ENCODE results near the gene IPO9. TPM values are rescaled to one million over a fixed set of nuclear protein-coding genes. Genes with fewer than 3 reads are reported as not detected.
"Not testable (repeated sequence)": the region's sequence is repeated elsewhere in the genome, so short reads cannot be mapped to it uniquely, and the experiment has no call there.

The IPO9 gene
- total RNA-seq, 4 donors from 2014 or later: 2.0 to 13.0 (median 7.9) TPM

DNA sequence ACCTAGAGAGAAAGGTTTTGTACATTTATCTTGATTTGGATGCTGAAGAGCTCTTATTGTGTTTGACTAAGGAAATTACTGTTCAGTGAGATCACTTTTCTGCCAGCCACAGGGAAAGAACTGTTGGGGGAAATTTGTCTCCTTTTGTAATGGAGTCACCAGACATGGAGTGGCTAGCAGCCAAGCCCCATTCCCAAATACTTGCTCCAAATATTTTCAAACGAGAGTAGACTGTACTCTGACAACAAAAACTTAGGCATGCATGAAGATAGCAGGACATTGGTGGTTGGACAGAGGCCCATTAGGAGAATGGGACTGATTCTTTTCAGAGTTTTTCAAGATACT lies 21.1 kb downstream of the IPO9 start:
- Histone ChIP-seq H3K36me3 (peaks cover 0 to 52% (median 17%) of the 10 kb centered on the region in 4 donors), H3K4me1 (no peaks in the 10 kb centered on the region), H3K9me3 (no peaks in the 10 kb centered on the region), H3K4me3 (no peak overlapping the region), H3K27ac (peak overlapping the region in 2 of 4 donors; percentile 7 to 32), H3K27me3 (no peaks in the 10 kb centered on the region)
- in situ Hi-C loops (cut with MboI; ENCODE audit: low pct_ligation_motif_present in 1 of 4, low pct_unique_long_range_greater_than_20kb in 1 of 4, low sequenced_read_pairs in 3 of 4) (loop anchor here in 1 of 4 donors (25.0 kb wide), 1 partner anchor 287 kb away; the partner anchor contains the start of gene ARL8A), intact Hi-C loops (cut with DNase I; ENCODE audit: low total_unique reads) (no loop called here)
- no peak for DNase-seq
- 45 to 50% methylated on average over 1 of the region's 1 CpG for WGBS, 2 donors (ENCODE audit: low coverage in 1 of 2)
- TF ChIP-seq EP300 (IDR thresholded peaks at IDR 0.05; ENCODE audit: low read depth) (no peak), POLR2A (IDR thresholded peaks at IDR 0.05) (no peak), POLR2AphosphoS5 (IDR thresholded peaks at IDR 0.05) (no peak)
- TF ChIP-seq, protein P1, sequence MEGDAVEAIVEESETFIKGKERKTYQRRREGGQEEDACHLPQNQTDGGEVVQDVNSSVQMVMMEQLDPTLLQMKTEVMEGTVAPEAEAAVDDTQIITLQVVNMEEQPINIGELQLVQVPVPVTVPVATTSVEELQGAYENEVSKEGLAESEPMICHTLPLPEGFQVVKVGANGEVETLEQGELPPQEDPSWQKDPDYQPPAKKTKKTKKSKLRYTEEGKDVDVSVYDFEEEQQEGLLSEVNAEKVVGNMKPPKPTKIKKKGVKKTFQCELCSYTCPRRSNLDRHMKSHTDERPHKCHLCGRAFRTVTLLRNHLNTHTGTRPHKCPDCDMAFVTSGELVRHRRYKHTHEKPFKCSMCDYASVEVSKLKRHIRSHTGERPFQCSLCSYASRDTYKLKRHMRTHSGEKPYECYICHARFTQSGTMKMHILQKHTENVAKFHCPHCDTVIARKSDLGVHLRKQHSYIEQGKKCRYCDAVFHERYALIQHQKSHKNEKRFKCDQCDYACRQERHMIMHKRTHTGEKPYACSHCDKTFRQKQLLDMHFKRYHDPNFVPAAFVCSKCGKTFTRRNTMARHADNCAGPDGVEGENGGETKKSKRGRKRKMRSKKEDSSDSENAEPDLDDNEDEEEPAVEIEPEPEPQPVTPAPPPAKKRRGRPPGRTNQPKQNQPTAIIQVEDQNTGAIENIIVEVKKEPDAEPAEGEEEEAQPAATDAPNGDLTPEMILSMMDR (IDR thresholded peaks at IDR 0.05): no peak

DNA sequence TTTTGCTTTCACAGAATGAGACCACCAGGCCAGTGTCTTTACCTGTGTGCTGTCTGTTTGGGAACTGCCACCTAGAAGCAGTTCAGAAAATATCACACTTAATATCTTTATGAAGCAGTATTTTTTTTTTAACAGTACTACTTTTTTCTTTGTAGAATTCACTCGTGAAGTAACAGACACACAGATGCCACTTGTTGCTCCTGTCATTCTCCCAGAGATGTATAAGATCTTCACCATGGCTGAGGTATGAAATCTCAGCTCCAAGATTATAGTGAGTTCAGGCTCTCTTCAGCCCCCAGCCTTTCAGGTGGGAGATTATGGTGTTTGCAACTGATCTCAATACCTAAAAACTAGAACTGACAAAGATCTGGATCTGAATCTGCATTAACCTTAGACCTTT lies 23.0 kb downstream of the IPO9 start:
- 92 to 97% methylated on average over 1 of the region's 1 CpG for WGBS, 2 donors (ENCODE audit: low coverage in 1 of 2)
- intact Hi-C loops (cut with DNase I; ENCODE audit: low total_unique reads): no loop called here
- Histone ChIP-seq H3K27me3 (no peaks in the 10 kb centered on the region), H3K4me1 (no peaks in the 10 kb centered on the region), H3K27ac (no peak overlapping the region), H3K36me3 (peaks cover 0 to 68% (median 27%) of the 10 kb centered on the region in 4 donors), H3K4me3 (no peak overlapping the region), H3K9me3 (no peaks in the 10 kb centered on the region)
- in situ Hi-C loops (cut with MboI; ENCODE audit: low pct_ligation_motif_present in 1 of 4, low pct_unique_long_range_greater_than_20kb in 1 of 4, low sequenced_read_pairs in 3 of 4): loop anchor here in 1 of 4 donors (25.0 kb wide), 1 partner anchor 285 kb away; the partner anchor contains the start of gene ARL8A
- no peak for DNase-seq
- TF ChIP-seq, protein P1 (IDR thresholded peaks at IDR 0.05): no peak
- TF ChIP-seq POLR2A (IDR thresholded peaks at IDR 0.05) (no peak), POLR2AphosphoS5 (IDR thresholded peaks at IDR 0.05) (no peak), EP300 (IDR thresholded peaks at IDR 0.05; ENCODE audit: low read depth) (no peak)

DNA sequence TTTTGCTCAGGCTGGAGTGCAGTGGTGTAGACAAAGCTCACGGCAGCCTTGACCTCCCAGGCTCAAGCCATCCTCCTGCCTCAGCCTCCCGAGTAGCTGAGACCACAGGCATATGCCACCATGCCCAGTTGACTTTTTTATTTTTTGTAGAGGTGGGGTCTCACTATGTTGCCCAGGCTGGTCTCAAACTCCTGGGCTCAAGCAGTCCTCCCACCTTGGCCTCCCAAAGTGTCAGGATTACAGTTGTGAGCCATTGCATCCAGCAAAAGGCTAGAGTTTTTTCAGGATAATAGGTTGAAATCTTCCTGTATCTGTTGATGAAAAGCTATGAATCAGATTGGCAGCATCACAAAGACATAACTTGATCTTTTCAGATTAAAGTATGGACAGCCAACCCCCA lies 27.8 kb downstream of the IPO9 start:
- H3K36me3 ChIP-seq: peaks cover 0 to 66% (median 27%) of the 10 kb centered on the region in 4 donors

DNA sequence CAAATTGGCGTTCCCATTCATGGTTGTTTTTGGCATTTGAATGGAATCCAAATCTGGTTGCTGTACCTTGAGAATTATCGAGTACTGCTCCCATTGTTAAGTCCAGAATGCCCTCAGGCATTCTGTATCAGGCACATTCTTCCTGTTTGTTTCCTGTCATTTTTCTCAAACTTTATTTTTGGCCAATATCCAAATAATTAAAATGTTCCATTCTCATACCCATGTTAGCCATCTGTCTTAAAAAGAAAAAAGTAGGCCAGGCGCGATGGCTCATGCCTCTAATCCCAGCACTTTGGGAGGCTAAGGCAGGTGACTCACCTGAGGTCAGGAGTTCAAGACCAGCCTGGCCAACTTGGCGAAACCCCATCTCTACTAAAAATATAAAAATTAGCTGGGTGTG lies 30.5 kb downstream of the IPO9 start:
- WGBS, 2 donors (ENCODE audit: low coverage in 1 of 2): 92 to 98% methylated on average over 4 to 5 of the region's 5 CpGs
- Histone ChIP-seq H3K9me3 (no peaks in the 10 kb centered on the region), H3K4me3 (no peak overlapping the region), H3K27me3 (no peaks in the 10 kb centered on the region), H3K27ac (no peak overlapping the region), H3K4me1 (no peaks in the 10 kb centered on the region), H3K36me3 (peaks cover 0 to 61% (median 16%) of the 10 kb centered on the region in 4 donors)
- TF ChIP-seq EP300 (IDR thresholded peaks at IDR 0.05; ENCODE audit: low read depth): no peak
- TF ChIP-seq, protein P1 (IDR thresholded peaks at IDR 0.05): no peak
- TF ChIP-seq POLR2A (IDR thresholded peaks at IDR 0.05): no peak
- TF ChIP-seq POLR2AphosphoS5 (IDR thresholded peaks at IDR 0.05): no peak
- intact Hi-C loops (cut with DNase I; ENCODE audit: low total_unique reads): no loop called here
- in situ Hi-C loops (cut with MboI; ENCODE audit: low pct_ligation_motif_present in 1 of 4, low pct_unique_long_range_greater_than_20kb in 1 of 4, low sequenced_read_pairs in 3 of 4): loop anchor here in 1 of 4 donors (25.0 kb wide), 1 partner anchor 278 kb away; the partner anchor contains the start of gene ARL8A
- DNase-seq: no peak

More for the DNA sequence above, 27.8 kb downstream of the IPO9 start:
- H3K27ac ChIP-seq; H3K4me3 ChIP-seq; H3K9me3 ChIP-seq; H3K4me1 ChIP-seq; H3K27me3 ChIP-seq; intact Hi-C loops (cut with DNase I; ENCODE audit: low total_unique reads); DNase-seq: not testable (repeated sequence)
- in situ Hi-C loops (cut with MboI; ENCODE audit: low pct_ligation_motif_present in 1 of 4, low pct_unique_long_range_greater_than_20kb in 1 of 4, low sequenced_read_pairs in 3 of 4): loop anchor here in 1 of 4 donors (25.0 kb wide), 1 partner anchor 281 kb away; the partner anchor contains the start of gene ARL8A
- 100% methylated on average over 2 of the region's 2 CpGs for WGBS, 2 donors (ENCODE audit: low coverage in 1 of 2)

DNA sequence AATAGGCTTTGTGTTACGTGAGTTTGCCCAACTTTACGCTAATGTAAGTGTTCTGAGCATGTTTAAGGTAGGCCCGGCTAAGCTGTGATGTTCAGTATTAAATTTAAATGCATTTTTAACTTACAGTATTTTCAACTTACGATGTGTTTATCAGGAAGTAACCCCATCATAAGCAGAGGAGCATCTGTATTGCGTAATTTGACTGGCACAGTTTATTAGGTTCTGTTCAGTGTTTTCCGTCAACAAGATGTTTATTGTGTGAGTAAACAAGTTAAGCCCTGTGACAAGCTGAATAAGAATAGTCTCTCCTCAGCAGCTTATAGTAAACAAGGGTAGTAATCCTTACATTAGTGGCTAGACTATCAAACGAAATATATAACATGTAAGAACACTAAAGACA lies 32.5 kb downstream of the IPO9 start:
- in situ Hi-C loops (cut with MboI; ENCODE audit: low pct_ligation_motif_present in 1 of 4, low pct_unique_long_range_greater_than_20kb in 1 of 4, low sequenced_read_pairs in 3 of 4): loop anchor here in 1 of 4 donors (25.0 kb wide), 1 partner anchor 276 kb away; the partner anchor contains the start of gene ARL8A
- Histone ChIP-seq H3K9me3 (no peaks in the 10 kb centered on the region), H3K4me1 (no peaks in the 10 kb centered on the region), H3K4me3 (no peak overlapping the region), H3K36me3 (peaks cover 0 to 46% (median 8%) of the 10 kb centered on the region in 4 donors), H3K27ac (no peak overlapping the region), H3K27me3 (no peaks in the 10 kb centered on the region)
- intact Hi-C loops (cut with DNase I; ENCODE audit: low total_unique reads): no loop called here
- 87 to 89% methylated on average over 7 of the region's 7 CpGs for WGBS, 2 donors (ENCODE audit: low coverage in 1 of 2)
- TF ChIP-seq POLR2A (IDR thresholded peaks at IDR 0.05) (no peak), POLR2AphosphoS5 (IDR thresholded peaks at IDR 0.05) (no peak), EP300 (IDR thresholded peaks at IDR 0.05; ENCODE audit: low read depth) (no peak)
- TF ChIP-seq, protein P1 (IDR thresholded peaks at IDR 0.05): no peak
- no peak for DNase-seq
